Endodermal cell (in vitro differentiated cells): ENCODE data around the gene TMTC1. TPM values are rescaled to one million over a fixed set of nuclear protein-coding genes. Genes with fewer than 3 reads are reported as not detected.

Experiments
- DNase-seq: peaks from one replicate; pipeline ENCODE4 v3.0.0-alpha.2; 2017
- H3K27ac ChIP-seq: 2 replicates; pipeline ENCODE4 v1.5.1; 2013; ENCODE audit warnings: mild to moderate bottlenecking, low read depth, low read length, moderate library complexity
- H3K27me3 ChIP-seq: 2 replicates; pipeline ENCODE4 v1.6.1; 2013; ENCODE audit warnings: mild to moderate bottlenecking, low read length, moderate library complexity; ENCODE audit not compliant: insufficient read depth, control insufficient read depth, poor library complexity, severe bottlenecking
- H3K36me3 ChIP-seq: 2 replicates; pipeline ENCODE4 v1.7.0; 2013; ENCODE audit warnings: mild to moderate bottlenecking, low read length, moderate library complexity; ENCODE audit not compliant: control insufficient read depth, insufficient read depth
- H3K4me1 ChIP-seq: one replicate; pipeline ENCODE4 v1.7.0; 2013; ENCODE audit warnings: low read length; ENCODE audit not compliant: control insufficient read depth, insufficient read depth
- H3K4me3 ChIP-seq: 2 replicates; pipeline ENCODE4 v1.5.1; 2013; ENCODE audit warnings: mild to moderate bottlenecking, low read length, moderate library complexity
- H3K9ac ChIP-seq: 2 replicates; pipeline ENCODE4 v1.6.1; 2013; ENCODE audit warnings: mild to moderate bottlenecking, low read length, moderate library complexity; ENCODE audit not compliant: poor library complexity, severe bottlenecking; ENCODE audit errors: extremely low read depth
- H3K9me3 ChIP-seq: 2 replicates; pipeline ENCODE4 v1.6.1; 2013; ENCODE audit warnings: mild to moderate bottlenecking, low read length, moderate library complexity; ENCODE audit not compliant: control insufficient read depth
- H3K27ac Mint-ChIP-seq: 2 replicates; pipeline ENCODE4 v1.8.0; 2020; ENCODE audit warnings: mixed read lengths
- H3K27me3 Mint-ChIP-seq: 2 replicates; pipeline ENCODE4 v1.8.0; 2021; ENCODE audit warnings: mild to moderate bottlenecking, mixed read lengths; ENCODE audit not compliant: insufficient read depth
- H3K36me3 Mint-ChIP-seq: 2 replicates; pipeline ENCODE4 v1.8.0; 2020; ENCODE audit warnings: low read depth, mixed read lengths
- H3K4me1 Mint-ChIP-seq: 2 replicates; pipeline ENCODE4 v1.8.0; 2020; ENCODE audit warnings: mixed read lengths
- H3K4me3 Mint-ChIP-seq: 2 replicates; pipeline ENCODE4 v1.8.0; 2020; ENCODE audit warnings: mild to moderate bottlenecking, moderate library complexity, mixed read lengths
- H3K9me3 Mint-ChIP-seq: 2 replicates; pipeline ENCODE4 v1.8.0; 2020; ENCODE audit warnings: mild to moderate bottlenecking, mixed read lengths
- WGBS, 2 experiments: methylation state at CpG; one replicate each; pipeline versions ENCODE4 v1.1.5 to v1.1.7; 2013; ENCODE audit warnings: missing lambda C conversion rate in 2 of 2, mixed read lengths in 1 of 2; ENCODE audit not compliant: insufficient coverage in 1 of 2, insufficient read length in 1 of 2; 5-methylcytosine and 5-hydroxymethylcytosine counted together
- total RNA-seq, 2 donors: library from RNA; stranded (reverse); fragmentation: NEBNext Ultra II Directional in 1 of 2; extraction: Animal tissue kit (Norgen Biotek cat#: 25700) in 1 of 2; gene quantifications; 2 replicates in 1 of 2; 3 replicates in 1 of 2; pipeline ENCODE4 v1.2.1, GENCODE V29; 2021
- TF ChIP-seq, protein P1 (sequence below): fragments of 200-600 bp; sonication (generic); conservative IDR thresholded peaks from 2 replicates; pipeline ENCODE4 v1.5.0; 2021; ENCODE audit warnings: antibody characterized with exemption, mild to moderate bottlenecking

TMTC1 gene
- total RNA-seq, 2 donors from 2014 or later: 31.6 to 71.0 TPM

DNA sequence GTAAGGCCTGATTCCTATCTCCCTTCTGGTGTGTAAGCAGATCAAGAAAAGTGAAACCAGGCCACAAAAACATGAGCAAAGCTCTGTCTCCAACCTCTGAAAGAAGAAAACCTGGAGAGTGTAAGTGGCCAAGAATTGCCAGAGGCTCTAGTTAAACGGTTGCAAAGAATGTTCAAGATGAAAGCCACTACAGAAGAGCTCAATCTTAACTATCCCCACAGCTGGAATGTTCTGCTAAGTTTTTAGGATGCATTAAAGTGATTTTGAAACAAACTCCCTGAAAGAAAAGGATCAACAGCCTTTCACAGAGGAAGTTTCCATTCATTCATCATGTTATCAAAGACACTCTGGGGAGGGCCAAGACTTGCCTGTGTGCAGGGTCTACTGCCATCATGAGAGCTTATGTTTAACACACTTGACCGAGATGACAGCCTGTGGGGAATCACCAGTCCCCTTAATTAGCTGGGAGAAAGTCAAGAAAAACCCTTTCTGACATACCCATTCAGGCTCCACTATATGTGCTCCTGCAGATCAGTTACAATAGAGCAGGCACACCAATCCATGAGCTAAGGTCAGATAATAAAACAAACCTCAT, 158.3 kb downstream of the TMTC1 start:
- Histone ChIP-seq H3K27ac (no peak overlapping the region), H3K4me3 (no peak overlapping the region), H3K27me3 (no peaks in the 10 kb centered on the region), H3K9ac (no peak overlapping the region), H3K36me3 (peaks cover 26% of the 10 kb centered on the region), H3K4me1 (no peaks in the 10 kb centered on the region), H3K9me3 (peaks cover 16% of the 10 kb centered on the region)
- no peak overlapping the region for H3K4me3 Mint-ChIP-seq
- H3K27me3 Mint-ChIP-seq: no peaks in the 10 kb centered on the region
- H3K27ac Mint-ChIP-seq: no peak overlapping the region
- H3K9me3 Mint-ChIP-seq: peaks cover 16% of the 10 kb centered on the region
- DNase-seq: no peak
- peaks cover 67% of the 10 kb centered on the region for H3K36me3 Mint-ChIP-seq
- H3K4me1 Mint-ChIP-seq: peaks cover 16% of the 10 kb centered on the region
- 83 to 100% methylated on average over 1 to 2 of the region's 2 CpGs for WGBS, 2 experiments
- TF ChIP-seq, protein P1, sequence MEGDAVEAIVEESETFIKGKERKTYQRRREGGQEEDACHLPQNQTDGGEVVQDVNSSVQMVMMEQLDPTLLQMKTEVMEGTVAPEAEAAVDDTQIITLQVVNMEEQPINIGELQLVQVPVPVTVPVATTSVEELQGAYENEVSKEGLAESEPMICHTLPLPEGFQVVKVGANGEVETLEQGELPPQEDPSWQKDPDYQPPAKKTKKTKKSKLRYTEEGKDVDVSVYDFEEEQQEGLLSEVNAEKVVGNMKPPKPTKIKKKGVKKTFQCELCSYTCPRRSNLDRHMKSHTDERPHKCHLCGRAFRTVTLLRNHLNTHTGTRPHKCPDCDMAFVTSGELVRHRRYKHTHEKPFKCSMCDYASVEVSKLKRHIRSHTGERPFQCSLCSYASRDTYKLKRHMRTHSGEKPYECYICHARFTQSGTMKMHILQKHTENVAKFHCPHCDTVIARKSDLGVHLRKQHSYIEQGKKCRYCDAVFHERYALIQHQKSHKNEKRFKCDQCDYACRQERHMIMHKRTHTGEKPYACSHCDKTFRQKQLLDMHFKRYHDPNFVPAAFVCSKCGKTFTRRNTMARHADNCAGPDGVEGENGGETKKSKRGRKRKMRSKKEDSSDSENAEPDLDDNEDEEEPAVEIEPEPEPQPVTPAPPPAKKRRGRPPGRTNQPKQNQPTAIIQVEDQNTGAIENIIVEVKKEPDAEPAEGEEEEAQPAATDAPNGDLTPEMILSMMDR: no peak

DNA sequence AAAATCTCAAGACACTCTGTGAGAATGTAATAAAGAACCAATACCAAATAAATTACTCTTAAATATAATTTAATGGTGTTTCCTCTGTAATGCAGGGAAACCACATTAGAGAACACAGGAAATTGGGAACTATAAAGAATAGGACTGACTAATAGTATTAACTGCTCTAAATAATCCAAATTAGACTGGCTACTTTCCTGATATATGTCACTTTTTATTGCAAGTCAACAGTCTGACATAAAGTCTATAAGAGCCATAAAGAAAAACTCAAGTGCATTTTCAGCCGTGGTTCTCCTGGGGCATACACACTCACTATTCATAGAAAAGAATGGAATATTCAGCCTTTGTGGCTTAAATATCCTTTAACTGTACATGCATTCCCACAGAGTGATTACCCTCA, 161.5 kb downstream of the TMTC1 start:
- H3K27ac ChIP-seq: no peak overlapping the region
- no peak overlapping the region for H3K4me3 ChIP-seq
- peaks cover 46% of the 10 kb centered on the region for H3K4me1 Mint-ChIP-seq
- TF ChIP-seq, protein P1: no peak
- H3K9ac ChIP-seq: no peak overlapping the region
- H3K27ac Mint-ChIP-seq: no peak overlapping the region
- H3K9me3 Mint-ChIP-seq: no peaks in the 10 kb centered on the region
- H3K4me1 ChIP-seq: peaks cover 10% of the 10 kb centered on the region
- H3K27me3 ChIP-seq: no peaks in the 10 kb centered on the region
- H3K36me3 Mint-ChIP-seq: peaks cover 41% of the 10 kb centered on the region
- H3K9me3 ChIP-seq: no peaks in the 10 kb centered on the region
- DNase-seq: no peak
- H3K36me3 ChIP-seq: peaks cover 3% of the 10 kb centered on the region
- no peak overlapping the region for H3K4me3 Mint-ChIP-seq
- WGBS, 2 experiments: 75 to 94% methylated on average over 1 of the region's 1 CpG
- H3K27me3 Mint-ChIP-seq: no peaks in the 10 kb centered on the region

DNA sequence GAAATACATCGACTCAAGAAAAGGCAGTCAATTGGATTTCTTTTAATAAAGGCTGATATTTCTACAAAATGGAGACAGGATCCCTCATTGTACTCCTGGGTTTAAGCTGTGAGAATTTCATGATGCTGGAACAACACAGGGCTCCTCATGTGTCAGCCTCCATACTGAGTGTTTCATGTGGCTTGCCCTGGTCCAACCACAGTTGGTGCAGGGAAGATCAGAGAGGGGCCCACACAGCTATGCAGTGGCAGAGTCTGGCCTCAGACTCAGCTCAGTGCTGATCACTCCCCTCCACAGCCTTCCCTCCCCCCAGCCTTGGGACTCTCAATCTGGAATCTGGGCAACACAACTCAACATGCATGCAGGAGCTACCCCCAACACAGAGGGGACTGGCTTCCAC, 163.7 kb downstream of the TMTC1 start:
- Histone ChIP-seq H3K27ac (no peak overlapping the region), H3K4me3 (no peak overlapping the region), H3K27me3 (no peaks in the 10 kb centered on the region), H3K4me1 (peaks cover 10% of the 10 kb centered on the region), H3K9ac (no peak overlapping the region), H3K36me3 (peaks cover 3% of the 10 kb centered on the region), H3K9me3 (no peaks in the 10 kb centered on the region)
- Mint-ChIP-seq H3K4me3 (no peak overlapping the region), H3K36me3 (peaks cover 35% of the 10 kb centered on the region), H3K9me3 (no peaks in the 10 kb centered on the region), H3K27me3 (no peaks in the 10 kb centered on the region), H3K27ac (no peak overlapping the region), H3K4me1 (peaks cover 45% of the 10 kb centered on the region)
- 100% methylated on average over 1 of the region's 1 CpG for WGBS, 2 experiments
- TF ChIP-seq, protein P1: no peak
- DNase-seq: no peak
